Sciatic nerve (tissue), 2 donors: Measurements from ENCODE around the gene TAS2R10. TPM values are rescaled to one million over a fixed set of nuclear protein-coding genes. Genes with fewer than 3 reads are reported as not detected.
"Not testable (repeated sequence)": the region's sequence is repeated elsewhere in the genome, so short reads cannot be mapped to it uniquely, and the experiment has no call there.

Source experiments
- ATAC-seq: fragments of 200-7000 bp; cut with Tn5 transposase; one replicate; pipeline ENCODE4 v1.9.1; 2020; ENCODE audit warnings: mild to moderate bottlenecking, moderate library complexity
- DNase-seq: peaks from one replicate; pipeline ENCODE4 v3.0.0-alpha.2; 2020; ENCODE audit warnings: low spot score
- intact Hi-C: fragments of 100-400 bp; cut with DNase I; formaldehyde crosslinking; loops from one replicate; pipeline ENCODE4 v1.14.2; 2022
- total RNA-seq: library from RNA; stranded (reverse); fragmentation: NEBNext Ultra II Directional; extraction: Animal tissue kit (Norgen Biotek cat#: 25700); gene quantifications from one replicate; pipeline ENCODE4 v1.2.1, GENCODE V29; 2021
- donor health status: DM: no; HTN: no; CAD: no.
- donor health status: DM: no; HTN: no; CAD: no.

The TAS2R10 gene
- total RNA-seq, 1 donor from 2014 or later, result 1.7 TPM

- no peak for ATAC-seq
- intact Hi-C loops, result no loop called here
- no peak for DNase-seq
These were observed 31.9 kb downstream of the TAS2R10 start for GRCh38 chr12:10794222-10794621.

- intact Hi-C loops, ATAC-seq, DNase-seq: not testable (repeated sequence)
These were observed 34.4 kb downstream of the TAS2R10 start for GRCh38 chr12:10791769-10792168.

- ATAC-seq, result no peak
- intact Hi-C loops, result no loop called here
- no peak for DNase-seq
These were observed 42.9 kb downstream of the TAS2R10 start for GRCh38 chr12:10783252-10783651.

- intact Hi-C loops, result loop anchor here (10.0 kb wide), 1 partner anchor 426 kb away; no protein-coding TSS in a partner anchor
- DNase-seq, result no peak
- no peak for ATAC-seq
These were observed 47.1 kb downstream of the TAS2R10 start for GRCh38 chr12:10779103-10779502.

Other genes with a start within 250 kb of the TAS2R10 start
- gene MAGOHB, start 212.7 kb downstream of the TAS2R10 start, total RNA-seq, result 20.6 TPM
- gene STYK1, start 152.3 kb downstream of the TAS2R10 start, total RNA-seq, result 0.85 TPM
- 371 TPM for gene YBX3, start 103.0 kb downstream of the TAS2R10 start, total RNA-seq
- not detected for gene TAS2R7, start 23.7 kb downstream of the TAS2R10 start, total RNA-seq
- 0.27 TPM for gene TAS2R8, start 19.1 kb downstream of the TAS2R10 start, total RNA-seq
- gene TAS2R9, start 16.2 kb downstream of the TAS2R10 start, total RNA-seq, result not detected
- 9.2 TPM for gene PRR4, start 23.1 kb upstream of the TAS2R10 start, total RNA-seq
- 36.1 TPM for gene PRH1, start 57.9 kb upstream of the TAS2R10 start, total RNA-seq
- 5.0 TPM for gene TAS2R13, start 83.2 kb upstream of the TAS2R10 start, total RNA-seq
- gene PRH2, start 102.9 kb upstream of the TAS2R10 start, total RNA-seq, result not detected
- 7.0 TPM for gene TAS2R14, start 112.9 kb upstream of the TAS2R10 start, total RNA-seq
- gene TAS2R50, start 160.6 kb upstream of the TAS2R10 start, total RNA-seq, result 2.7 TPM
- 4.6 TPM for gene TAS2R20, start 171.9 kb upstream of the TAS2R10 start, total RNA-seq
- gene TAS2R19, start 196.3 kb upstream of the TAS2R10 start, total RNA-seq, result 9.3 TPM
- 8.8 TPM for gene TAS2R31, start 205.0 kb upstream of the TAS2R10 start, total RNA-seq
- 2.8 TPM for gene TAS2R46, start 235.9 kb upstream of the TAS2R10 start, total RNA-seq